ENCODE measurements around the gene PITX1.

The PITX1 gene

DNA sequence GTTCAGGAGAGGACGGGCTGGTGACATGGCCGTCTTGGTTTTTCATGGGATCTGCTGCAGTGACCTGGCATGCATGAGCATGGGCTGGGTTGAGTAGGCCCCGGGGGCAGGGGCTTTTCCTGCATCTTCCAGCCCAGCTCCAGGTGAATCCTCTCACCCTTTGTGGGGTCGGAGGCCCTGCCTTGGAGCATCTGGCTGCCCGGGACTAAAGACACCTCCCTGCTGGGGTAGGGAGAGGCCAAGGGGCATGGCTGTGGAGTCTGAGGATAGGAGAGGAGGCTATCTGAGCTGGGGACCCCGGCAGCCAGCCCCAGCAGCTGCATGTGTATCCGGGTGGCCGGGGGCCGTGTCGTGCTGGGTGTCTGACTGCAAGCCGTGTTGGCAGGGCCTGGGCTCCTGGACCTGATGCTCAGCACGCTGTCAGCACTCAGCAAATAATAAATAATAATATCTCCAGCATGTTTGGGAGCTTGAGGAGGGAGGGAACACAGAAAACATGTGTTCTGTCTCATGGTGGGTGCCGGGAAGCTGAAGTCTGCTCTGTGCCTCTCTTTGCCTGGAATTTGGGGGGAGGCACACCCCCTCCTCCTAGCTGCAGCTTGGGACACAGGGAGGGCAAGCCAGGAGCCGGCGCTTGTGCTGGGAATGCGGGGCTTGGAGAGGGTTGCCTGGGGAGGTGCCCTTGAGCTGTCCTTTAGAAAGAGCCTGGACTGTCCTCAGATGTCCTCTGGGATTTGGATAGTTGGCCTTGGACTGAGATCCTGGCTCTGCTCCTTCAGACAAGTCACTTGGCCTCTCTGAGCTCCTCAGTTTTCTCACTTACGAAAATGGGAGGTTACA, 28.4 kb upstream of the PITX1 start:
- TF ChIP-seq, protein P1, sequence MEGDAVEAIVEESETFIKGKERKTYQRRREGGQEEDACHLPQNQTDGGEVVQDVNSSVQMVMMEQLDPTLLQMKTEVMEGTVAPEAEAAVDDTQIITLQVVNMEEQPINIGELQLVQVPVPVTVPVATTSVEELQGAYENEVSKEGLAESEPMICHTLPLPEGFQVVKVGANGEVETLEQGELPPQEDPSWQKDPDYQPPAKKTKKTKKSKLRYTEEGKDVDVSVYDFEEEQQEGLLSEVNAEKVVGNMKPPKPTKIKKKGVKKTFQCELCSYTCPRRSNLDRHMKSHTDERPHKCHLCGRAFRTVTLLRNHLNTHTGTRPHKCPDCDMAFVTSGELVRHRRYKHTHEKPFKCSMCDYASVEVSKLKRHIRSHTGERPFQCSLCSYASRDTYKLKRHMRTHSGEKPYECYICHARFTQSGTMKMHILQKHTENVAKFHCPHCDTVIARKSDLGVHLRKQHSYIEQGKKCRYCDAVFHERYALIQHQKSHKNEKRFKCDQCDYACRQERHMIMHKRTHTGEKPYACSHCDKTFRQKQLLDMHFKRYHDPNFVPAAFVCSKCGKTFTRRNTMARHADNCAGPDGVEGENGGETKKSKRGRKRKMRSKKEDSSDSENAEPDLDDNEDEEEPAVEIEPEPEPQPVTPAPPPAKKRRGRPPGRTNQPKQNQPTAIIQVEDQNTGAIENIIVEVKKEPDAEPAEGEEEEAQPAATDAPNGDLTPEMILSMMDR (IDR thresholded peaks at IDR 0.05; ENCODE audit: control insufficient read depth, insufficient read depth, low read depth, low read length, missing control alignments) = no peak
- no peak overlapping the region for H3K4me3 ChIP-seq (ENCODE audit: control insufficient read depth, low read depth, low read length)
- DNase-seq (ENCODE audit: low read depth) = no peak

DNA sequence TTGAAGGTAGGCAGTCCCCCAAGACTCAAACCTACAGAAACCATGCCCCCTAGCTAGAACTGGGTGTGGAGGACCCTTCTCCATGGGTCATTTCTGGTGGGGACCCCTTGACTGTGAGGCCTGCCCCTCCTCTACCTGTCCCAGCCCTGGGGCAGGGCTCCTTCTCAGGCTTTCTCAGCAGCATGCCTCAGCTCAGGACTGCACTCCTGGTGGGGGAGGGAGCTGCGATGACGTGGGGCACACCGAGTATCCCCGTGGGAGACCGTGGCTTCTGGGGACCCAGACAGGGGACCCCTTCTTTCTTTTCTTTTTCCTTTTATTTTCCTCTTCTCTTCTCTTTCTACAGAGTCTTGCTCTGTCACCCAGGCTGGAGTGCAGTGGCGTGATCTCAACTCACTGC, 27.0 kb upstream of the PITX1 start:
- TF ChIP-seq, protein P1 (IDR thresholded peaks at IDR 0.05; ENCODE audit: control insufficient read depth, insufficient read depth, low read depth, low read length, missing control alignments) = no peak
- no peak for DNase-seq (ENCODE audit: low read depth)

DNA sequence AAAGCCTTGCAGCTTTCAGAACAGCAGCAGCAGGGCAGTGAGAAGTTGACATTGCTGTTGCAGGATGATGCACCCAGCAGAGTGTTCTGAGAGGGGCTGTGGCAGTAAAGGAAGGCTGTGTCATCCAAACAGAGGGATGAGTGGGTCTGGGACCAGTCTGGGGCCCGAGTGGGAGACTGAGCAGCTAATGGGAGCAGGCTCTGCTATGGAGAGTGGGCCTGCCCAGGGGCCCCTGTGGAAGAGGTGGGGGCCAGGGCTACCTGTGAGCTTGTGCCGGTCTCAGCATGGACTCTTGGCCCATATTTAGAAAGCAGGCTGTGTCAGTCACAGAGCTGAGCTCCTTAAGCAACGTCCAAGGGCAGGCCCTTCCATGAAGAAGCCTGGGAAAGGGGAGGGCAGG, 26.0 kb upstream of the PITX1 start:
- DNase-seq (ENCODE audit: low read depth) = no peak
- TF ChIP-seq, protein P1 (IDR thresholded peaks at IDR 0.05; ENCODE audit: control insufficient read depth, insufficient read depth, low read depth, low read length, missing control alignments) = no peak
- no peak overlapping the region for H3K4me3 ChIP-seq (ENCODE audit: control insufficient read depth, low read depth, low read length)

More for the DNA sequence above, 27.0 kb upstream of the PITX1 start:
- H3K4me3 ChIP-seq (ENCODE audit: control insufficient read depth, low read depth, low read length) = no peak overlapping the region

DNA sequence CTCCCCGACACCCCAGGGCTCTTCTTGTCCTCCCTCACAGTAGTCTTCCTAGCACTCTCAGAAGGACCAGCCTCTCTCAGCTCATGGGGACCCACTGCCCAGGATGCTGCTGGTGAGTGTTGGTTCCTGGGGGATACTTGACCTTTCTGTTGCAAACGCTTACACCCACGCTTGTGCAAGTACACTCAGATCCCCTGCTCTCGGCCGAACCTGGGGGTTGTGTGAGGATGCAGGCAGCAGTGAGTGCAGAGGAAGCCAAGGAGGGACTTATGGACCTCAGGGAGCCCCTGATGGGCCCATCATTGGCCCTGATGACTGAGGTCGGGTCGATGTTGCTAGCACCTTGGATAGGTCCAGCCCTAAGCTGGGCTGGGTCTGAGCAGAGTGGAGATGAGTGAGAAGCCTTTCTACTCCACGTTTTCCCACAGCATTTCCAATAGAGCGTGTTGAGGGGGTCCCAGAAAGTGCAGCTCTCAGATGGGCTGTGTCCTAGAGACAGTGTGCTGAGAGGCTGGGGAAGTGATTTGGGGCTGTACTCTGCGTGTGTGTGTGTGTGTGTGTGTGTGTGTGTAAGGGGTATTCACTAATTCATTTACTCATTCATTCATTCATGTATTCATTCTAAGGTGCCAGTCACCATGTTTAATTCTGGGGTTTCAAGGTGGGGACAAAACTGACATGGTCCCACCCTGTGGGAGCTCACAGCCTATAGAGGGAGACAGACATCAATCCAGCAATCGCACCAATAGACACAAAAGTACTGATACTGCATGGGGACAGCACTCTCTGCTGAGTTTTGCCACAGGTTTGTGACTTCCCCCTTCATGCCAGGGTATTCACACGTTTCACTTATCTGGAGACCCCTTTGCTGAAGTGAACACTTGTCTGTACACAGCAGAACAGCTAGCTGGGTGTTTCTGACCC, 25.2 kb upstream of the PITX1 start:
- TF ChIP-seq, protein P1 (IDR thresholded peaks at IDR 0.05; ENCODE audit: control insufficient read depth, insufficient read depth, low read depth, low read length, missing control alignments) = no peak
- H3K4me3 ChIP-seq (ENCODE audit: control insufficient read depth, low read depth, low read length) = no peak overlapping the region
- DNase-seq (ENCODE audit: low read depth) = no peak

DNA sequence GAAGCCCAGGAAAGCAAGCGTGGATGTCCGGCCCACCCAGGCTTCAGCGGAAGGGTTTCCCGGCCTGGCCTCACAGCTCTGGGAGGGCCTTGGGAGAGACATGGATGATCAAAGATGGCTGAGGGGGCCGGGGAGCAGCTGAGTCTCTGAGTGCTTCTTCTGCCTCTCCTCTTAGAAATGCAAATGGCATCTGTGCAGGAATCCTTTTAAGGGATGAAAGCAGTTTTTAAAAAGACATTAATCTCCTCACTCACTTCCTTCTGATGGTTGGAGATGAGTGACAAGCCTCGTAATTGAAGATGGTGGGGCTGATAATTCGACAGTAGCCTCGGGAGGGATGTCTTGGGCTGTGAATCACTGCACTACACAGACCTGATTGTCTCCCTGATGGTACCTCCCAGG, 24.3 kb upstream of the PITX1 start:
- H3K4me3 ChIP-seq (ENCODE audit: control insufficient read depth, low read depth, low read length) = no peak overlapping the region
- TF ChIP-seq, protein P1 (IDR thresholded peaks at IDR 0.05; ENCODE audit: control insufficient read depth, insufficient read depth, low read depth, low read length, missing control alignments) = no peak
- no peak for DNase-seq (ENCODE audit: low read depth)

DNA sequence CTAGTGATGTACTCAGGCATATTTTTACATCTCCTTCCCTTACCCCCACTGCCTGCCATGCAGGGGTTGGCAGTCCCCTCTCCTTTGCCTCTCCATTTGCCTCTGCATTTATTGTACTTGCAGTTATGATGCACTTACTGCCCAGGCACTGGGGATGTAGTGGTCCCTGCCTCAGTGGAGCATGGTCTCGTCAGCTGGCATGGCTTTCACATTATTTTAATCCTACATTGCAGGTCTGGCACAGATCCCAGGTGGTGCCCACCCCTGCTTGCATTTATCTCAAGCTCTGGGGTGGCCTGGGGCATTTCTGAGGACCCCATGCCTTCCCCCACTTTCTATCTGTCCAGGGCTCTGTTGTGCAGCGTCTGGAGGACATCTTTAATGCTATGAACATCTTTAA, 23.2 kb upstream of the PITX1 start:
- TF ChIP-seq, protein P1 (IDR thresholded peaks at IDR 0.05; ENCODE audit: control insufficient read depth, insufficient read depth, low read depth, low read length, missing control alignments) = no peak
- DNase-seq (ENCODE audit: low read depth) = no peak
- H3K4me3 ChIP-seq (ENCODE audit: control insufficient read depth, low read depth, low read length) = no peak overlapping the region

All from AG09309 (cell line).